T-helper 22 cell (primary cell): ENCODE measurements around the gene CACNG5.
A peak's percentile ranks its signal among the peaks of the same experiment; 100 is the strongest.

Experiments
- DNase-seq: peaks from one replicate; pipeline ENCODE4 v3.0.0-alpha.2; 2020; ENCODE audit warnings: low read depth

The CACNG5 gene

DNA sequence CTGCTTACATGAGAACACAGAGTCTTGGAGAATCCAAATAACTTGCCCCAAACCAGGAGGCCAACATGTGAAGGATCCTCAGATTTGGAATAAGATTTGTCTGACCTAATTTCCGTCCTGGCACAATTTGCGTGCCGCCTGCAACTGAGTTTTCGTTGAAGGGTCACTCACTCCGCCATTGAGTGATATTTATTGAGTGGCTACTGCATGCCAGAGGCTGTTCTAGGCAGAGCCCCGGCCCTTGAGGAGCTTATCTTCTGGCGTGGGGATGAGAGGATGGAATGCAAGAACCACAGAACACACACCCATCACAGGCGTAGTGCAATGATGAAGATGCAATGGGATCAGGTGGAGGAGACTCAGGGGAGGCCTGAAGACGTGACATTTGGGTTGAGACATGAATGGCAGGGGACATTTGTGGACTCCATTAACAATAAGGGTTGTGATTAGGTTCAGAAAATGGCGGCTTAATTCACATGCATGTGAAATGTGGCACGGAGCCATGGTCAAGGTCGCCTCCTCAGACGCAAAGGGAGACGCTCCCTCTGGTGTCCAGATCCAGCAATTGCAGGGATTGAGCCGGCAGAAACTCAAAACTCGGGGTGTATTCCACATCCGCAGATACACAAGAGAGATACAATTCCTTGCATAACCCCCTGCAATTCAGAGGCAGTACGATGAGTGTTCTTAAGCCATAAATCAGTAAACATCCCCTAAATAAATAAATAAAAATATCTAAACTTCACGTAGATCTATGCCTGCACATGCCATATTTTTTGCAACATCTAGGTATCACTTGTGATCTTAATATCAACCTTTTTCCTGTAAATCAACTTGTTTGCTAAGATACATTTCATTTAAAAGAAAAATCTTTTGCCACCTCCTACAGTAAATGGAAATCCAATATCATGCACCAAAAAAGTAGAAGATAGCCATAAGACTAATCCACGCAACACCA lies 71.7 kb downstream of the CACNG5 start:
- DNase-seq: peak; percentile 4

DNA sequence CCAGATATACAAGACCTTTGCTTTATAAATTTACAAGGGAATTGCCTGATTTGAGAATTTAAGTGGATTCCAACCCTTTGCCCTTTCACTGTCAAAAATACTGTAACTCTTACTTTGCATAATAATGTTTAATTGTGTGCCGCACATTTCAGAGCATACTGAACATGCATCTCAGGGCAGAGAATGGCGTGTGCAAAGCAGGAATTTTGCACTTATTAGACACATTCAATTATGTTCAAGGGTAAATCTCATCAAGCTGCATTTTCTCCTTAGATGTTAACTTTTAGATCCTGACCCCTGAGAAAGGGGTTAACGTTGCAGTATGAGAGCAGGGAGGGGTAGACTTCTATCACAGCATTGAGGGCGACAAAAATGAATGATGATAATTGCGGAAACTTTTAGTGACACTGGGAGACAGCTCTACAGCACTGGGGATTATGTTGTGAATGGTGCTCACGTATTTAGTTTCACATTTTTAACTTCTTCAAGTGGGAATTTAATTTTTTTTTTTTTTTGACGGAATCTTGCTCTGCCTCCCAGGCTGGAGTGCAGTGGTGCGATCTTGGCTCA lies 75.0 kb downstream of the CACNG5 start:
- no peak for DNase-seq

DNA sequence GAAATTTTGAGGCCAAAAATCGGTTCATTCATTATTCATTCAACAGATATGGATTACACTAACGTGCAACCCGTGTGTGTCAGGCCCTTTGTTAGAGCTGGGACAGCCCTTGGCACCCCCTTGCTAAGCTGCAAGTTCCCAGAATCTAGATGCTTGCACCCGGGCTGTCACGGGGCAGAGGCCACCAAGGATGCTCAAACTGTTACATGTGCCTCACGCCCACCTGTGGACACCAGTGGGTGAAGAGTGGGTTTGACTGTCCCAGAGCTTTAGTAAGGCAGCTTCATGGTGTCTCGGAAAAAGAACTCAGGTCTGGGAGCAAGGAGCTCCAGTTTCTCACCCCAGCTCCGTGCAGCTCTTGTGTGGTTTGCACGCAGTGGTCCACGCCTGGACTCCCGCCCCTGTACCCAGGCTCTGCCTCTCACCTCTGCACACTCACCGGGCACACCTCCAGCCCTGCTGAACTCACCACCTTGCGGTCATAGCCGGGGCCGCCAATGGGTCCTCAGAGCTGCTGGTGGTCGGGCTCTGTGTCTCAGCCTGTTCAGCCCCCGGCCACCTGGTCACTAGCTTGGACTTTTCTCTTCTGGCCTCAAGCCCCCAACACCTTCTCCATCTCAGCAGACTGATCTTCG lies 75.9 kb downstream of the CACNG5 start:
- DNase-seq: no peak

DNA sequence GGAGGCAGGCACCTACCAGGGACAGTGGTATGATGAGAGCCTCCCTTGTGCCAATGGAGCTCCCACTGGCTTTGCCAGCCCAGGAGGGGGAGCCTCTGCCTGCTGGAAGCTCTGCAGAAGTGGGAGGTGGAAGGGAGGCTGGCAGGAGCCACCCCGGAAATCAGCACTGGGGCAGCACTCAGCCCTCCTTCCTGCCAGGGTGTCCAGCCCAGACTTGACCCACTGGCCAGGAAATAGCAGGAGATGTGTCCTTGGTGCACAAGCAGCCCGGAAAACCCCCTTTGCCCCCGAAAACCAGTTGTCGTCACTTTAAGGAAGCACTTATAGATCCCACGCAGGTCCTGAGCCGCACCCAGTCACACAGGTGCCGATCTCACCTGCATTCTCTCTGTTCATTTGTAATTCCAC lies 80.3 kb downstream of the CACNG5 start:
- DNase-seq: no peak

DNA sequence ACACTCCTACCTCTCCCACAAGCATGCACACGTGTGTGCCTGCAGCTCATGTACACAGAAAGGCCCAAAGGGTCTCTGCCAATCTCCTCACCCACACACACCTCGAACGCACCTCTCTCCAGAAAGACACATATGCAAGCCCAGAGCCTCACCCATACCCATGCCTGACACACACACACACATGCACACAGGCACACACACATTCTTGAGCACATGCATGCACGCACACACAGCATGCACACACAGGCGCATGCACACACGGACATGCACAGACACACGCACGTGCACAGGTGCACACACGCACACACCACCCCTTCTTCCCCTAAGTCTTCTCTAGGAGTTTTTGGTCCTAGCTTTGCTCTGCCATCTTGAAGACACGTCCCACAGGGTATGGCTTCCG lies 80.9 kb downstream of the CACNG5 start:
- DNase-seq: no peak

DNA sequence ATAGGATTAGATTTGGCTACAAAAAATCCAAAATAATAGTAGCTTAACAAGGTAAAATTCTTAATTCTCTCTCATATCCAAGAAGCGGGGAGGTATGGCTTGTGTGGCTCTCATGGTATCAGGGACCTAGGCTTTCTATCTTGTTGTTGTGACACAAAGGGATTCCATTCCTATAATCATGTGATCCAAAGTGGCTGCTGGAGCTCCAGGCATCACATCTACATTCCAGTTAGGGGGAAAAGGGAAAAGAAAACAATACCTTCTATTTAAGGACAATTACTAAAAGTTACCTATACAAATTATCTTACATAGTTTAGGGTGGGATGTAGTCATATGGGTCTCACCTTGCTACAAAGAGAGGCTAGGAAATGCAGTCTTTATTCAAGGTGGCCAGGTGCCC lies 82.0 kb downstream of the CACNG5 start:
- no peak for DNase-seq

DNA sequence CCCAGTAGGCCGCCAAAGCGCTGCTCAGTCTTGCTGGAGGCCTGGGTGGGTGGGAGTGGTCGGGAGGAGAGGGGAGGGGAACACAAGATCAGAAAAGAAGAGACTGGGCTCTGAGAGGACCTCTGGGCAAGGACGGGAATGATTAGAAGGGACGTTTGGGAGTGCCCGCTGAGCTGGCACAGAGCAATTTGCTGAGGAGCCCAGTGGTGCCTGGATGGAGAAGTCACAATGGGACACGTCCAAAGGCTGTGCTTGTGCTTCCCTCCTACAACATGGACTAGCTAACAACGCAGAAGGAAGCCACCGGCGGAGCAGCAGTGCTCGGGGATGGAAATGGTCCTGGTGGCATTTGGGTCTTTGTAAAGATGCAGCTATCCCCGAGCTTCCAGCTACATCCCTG lies 84.0 kb downstream of the CACNG5 start:
- no peak for DNase-seq

DNA sequence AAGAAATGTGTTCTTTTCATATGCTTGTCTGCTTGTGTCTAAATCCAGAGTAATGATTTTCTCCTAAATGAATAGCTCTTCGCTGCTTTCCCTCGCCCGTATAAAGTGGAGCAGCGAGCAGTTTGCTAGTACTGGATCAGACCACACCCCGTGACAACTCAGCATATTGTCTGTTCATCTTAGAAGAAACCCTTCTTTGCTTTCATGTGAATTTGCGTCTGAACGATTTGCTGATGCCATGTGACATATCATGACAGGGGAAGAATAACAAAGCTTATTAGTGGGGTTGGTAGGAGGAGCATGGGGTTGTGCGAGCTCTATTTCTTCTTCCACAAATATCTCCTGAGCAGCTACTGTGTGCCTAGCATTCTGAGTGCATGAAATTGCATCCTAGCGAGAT lies 85.5 kb downstream of the CACNG5 start:
- DNase-seq: no peak

DNA sequence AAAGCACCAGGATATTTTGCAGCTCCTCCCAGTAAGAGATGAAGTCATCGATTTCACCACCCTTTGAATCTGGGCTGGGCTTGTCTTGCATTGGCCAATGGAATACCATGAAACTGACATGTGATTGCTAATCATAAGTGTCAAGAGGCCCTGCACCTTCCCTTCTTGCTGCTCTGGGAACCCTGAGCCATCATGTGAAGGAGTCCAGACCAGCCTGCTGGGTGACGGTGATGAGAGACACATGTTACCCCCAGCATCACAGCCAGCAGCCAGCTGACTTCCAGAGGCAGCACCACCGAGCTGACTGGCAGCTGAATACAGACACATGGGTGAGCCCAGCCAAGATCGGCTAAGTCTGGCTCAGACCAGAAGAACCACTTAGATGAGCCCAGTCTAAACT lies 86.0 kb downstream of the CACNG5 start:
- DNase-seq: no peak

DNA sequence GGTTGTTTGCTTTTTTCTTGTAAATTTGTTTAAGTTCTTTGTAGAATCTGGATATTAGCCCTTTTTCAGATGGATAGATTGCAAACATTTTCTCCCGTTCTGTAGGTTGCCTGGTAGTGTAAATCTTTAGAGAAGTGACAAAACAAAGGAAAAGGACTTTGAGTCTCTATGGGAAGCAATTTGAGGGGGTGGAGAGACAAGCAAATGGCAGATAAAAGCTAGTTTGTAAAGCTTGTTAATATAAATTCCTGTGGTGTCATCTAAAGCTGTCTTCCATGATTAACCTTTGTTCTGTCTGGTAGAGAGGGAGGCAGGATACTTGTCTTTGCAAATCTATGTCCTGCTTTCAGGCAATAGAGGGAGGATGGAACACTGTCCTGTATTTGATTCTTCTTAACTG lies 89.0 kb downstream of the CACNG5 start:
- DNase-seq: no peak

DNA sequence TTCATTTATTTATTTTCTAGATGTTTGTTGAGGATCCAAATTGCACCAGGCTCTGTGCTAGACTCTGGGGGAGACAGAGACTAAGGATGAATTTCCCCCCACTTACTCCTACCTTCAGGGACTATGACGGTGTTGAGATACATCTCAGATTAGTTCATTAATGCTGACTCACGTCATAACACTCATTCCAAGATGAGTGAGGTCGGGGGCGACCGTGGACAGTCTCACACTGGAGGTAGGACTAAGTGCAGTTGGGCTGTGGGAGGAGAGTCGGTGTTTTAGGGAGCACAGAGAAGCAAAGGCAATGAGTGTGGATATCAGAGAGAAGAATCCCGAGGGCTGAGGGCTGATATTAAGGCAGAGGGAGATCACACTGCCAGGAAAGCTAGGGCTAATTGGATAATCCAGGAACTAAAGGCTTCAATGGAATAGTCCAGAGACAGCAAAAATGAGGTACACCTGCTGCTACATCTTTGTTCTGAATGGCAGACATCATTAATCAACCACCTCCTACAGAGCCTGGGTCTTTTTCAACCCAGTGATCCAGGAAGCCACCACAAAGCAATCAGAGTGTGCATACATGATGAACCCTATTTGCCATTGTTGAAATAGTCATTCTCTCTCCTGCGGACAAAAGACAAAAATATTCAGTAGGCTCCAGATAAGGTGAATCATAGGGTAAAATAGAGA lies 91.0 kb downstream of the CACNG5 start:
- no peak for DNase-seq

DNA sequence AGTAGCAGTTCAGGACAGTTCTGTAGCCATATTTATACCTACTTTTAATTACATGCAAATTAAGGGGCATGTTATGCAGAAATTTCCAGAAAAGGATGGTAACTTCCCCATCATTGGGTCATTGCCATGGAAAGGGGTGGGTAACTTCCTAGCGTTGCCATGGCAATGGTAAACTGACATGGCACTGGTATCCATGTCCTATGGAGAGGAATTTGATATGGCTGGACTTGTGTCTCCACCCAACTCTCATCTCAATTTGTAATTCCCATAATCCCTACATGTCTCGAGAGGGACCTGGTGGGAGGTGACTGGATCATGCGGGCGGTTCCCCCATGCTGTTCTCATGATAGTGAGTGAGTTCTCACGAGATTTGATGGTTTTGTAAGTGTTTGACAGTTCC lies 94.0 kb downstream of the CACNG5 start:
- DNase-seq: no peak

DNA sequence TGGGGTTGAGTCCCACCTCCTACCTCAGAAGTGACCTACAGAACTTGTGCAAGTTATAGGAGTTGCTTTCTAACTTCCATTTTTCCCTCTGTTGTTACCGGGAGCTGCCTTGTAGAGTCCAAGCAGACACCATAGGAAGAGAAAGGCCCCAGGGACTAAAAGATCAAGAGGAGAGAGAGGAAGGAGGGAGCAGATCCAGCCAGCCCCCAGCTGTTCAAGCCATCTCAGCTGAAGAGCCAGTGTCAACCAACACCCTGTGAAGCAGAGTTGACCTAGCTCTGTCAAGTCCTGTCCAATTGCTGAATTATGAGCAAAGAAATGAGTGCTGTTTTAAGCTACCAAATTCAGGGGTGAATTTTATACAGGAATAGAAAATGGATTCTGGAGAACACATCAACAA lies 94.7 kb downstream of the CACNG5 start:
- DNase-seq: no peak

DNA sequence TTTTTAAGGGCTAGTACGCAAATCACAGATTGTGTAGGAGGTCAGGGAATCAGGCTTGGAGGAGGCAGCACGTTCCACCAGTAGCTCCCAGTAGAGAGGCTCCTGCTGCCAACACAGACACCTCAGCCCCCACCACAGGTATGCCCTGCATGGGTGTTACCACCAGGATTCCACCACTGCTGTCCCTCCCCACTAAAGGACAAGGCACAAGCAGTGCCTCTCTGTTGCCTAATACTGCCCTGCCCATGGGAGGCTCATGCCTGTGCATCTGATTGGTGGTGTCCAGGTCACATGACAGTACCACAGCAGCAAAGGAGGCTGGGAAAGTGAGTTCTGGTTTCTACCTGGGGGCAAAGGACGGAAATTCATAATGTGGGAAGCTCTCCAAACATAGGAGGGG lies 96.0 kb downstream of the CACNG5 start:
- DNase-seq: no peak

DNA sequence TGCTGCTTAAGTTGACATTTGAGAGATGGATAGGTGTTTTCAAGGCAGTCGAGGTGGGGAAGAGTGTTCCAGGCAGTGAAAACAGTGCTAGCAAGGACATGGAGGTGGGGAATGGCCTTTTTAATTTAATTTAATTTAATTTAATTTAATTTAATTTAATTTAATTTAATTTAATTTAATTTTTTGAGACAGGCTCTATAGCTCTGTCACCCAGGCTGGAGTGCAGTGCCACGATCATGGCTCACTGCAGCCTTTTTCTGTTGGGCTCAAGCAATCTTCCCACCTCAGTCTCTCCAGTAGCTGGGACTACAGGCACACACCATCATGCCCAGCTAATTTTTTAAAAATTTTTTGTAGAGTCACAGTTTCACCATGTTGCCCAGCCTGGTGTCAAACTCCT lies 97.4 kb downstream of the CACNG5 start:
- no peak for DNase-seq

DNA sequence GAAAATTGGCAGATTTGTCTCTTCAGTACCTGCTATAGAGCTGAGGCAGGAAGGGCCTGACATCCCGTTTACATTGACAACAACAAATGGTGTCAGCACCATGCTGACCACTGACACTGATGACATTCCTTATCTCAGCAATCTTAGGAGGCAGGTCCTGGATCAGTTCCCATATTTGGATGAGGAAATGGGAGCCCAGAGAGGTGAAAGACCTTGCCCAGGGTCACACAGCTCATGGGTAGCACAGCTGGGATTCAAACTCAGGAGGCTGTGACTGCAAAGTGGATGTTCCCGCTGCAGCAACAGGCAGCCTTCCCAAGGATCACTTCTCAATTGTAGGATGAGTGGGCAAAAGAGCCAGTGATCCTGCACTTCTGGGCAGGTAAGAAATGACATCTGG lies 99.1 kb downstream of the CACNG5 start:
- DNase-seq: no peak
